ENCODE results near the gene ERGIC1.
A peak's percentile ranks its signal among the peaks of the same experiment; 100 is the strongest.
"Not testable (repeated sequence)": the region's sequence is repeated elsewhere in the genome, so short reads cannot be mapped to it uniquely, and the experiment has no call there.

ERGIC1 gene

GRCh38 chr5:172801179-172801671 is 32.8 kb upstream of the ERGIC1 start:
- DNase-seq, result no peak

GRCh38 chr5:172802112-172802511 is 31.9 kb upstream of the ERGIC1 start:
- no peak for DNase-seq

- DNase-seq, result no peak
These were observed 31.4 kb upstream of the ERGIC1 start for GRCh38 chr5:172802567-172803176.

- DNase-seq, result no peak
These were observed 28.9 kb upstream of the ERGIC1 start for GRCh38 chr5:172805018-172805683.

- no peak for DNase-seq
These were observed 28.3 kb upstream of the ERGIC1 start for GRCh38 chr5:172805736-172806255.

GRCh38 chr5:172806897-172807672 is 27.0 kb upstream of the ERGIC1 start:
- peak; percentile 94 for DNase-seq

GRCh38 chr5:172807766-172808311 is 26.2 kb upstream of the ERGIC1 start:
- DNase-seq, result no peak

GRCh38 chr5:172809774-172810173 is 24.3 kb upstream of the ERGIC1 start:
- DNase-seq, result no peak

GRCh38 chr5:172810996-172811395 is 23.1 kb upstream of the ERGIC1 start:
- not testable (repeated sequence) for DNase-seq

GRCh38 chr5:172815631-172816030 is 18.4 kb upstream of the ERGIC1 start:
- no peak for DNase-seq

- DNase-seq, result no peak
These were observed 17.0 kb upstream of the ERGIC1 start for GRCh38 chr5:172816925-172817562.

- no peak for DNase-seq
These were observed 16.4 kb upstream of the ERGIC1 start for GRCh38 chr5:172817664-172818063.

GRCh38 chr5:172818081-172818480 is 16.0 kb upstream of the ERGIC1 start:
- DNase-seq, result no peak

- no peak for DNase-seq
These were observed 14.5 kb upstream of the ERGIC1 start for GRCh38 chr5:172819569-172819968.

- no peak for DNase-seq
These were observed 13.8 kb upstream of the ERGIC1 start for GRCh38 chr5:172820046-172820767.

GRCh38 chr5:172821340-172821985 is 12.6 kb upstream of the ERGIC1 start:
- no peak for DNase-seq

- DNase-seq, result no peak
These were observed 10.2 kb upstream of the ERGIC1 start for GRCh38 chr5:172823840-172824362.

GRCh38 chr5:172825610-172826204 is 8.3 kb upstream of the ERGIC1 start:
- DNase-seq, result no peak

- no peak for DNase-seq
These were observed 6.2 kb upstream of the ERGIC1 start for GRCh38 chr5:172827841-172828240.

- DNase-seq, result no peak
These were observed 5.1 kb upstream of the ERGIC1 start for GRCh38 chr5:172828911-172829431.
